Aorta (tissue), 5 donors: ENCODE results near the gene TCF20. TPM values are rescaled to one million over a fixed set of nuclear protein-coding genes. Genes with fewer than 3 reads are reported as not detected.

Experiments used
- ATAC-seq: fragments of 200-7000 bp; cut with Tn5 transposase; one replicate; pipeline ENCODE4 v1.9.1; 2022; ENCODE audit warnings: moderate library complexity; ENCODE audit not compliant: low FRiP score
- DNase-seq, 2 donors: peaks; one replicate each; pipeline ENCODE4 v3.0.0-alpha.2; 2020
- H3K27ac ChIP-seq, 2 donors: one replicate each; pipeline ENCODE4 v1.5.1; 2013; ENCODE audit warnings: low read length in 2 of 2, mild to moderate bottlenecking in 2 of 2, moderate library complexity in 2 of 2, control low read depth in 1 of 2, inconsistent platforms in 1 of 2, low read depth in 1 of 2
- H3K27me3 ChIP-seq, 2 donors: one replicate each; pipeline ENCODE4 v1.6.1; 2013; ENCODE audit warnings: control low read depth in 1 of 2, low read length in 1 of 2, mild to moderate bottlenecking in 1 of 2, moderate library complexity in 1 of 2; ENCODE audit not compliant: insufficient read depth in 2 of 2, control insufficient read depth in 1 of 2
- H3K36me3 ChIP-seq, 2 donors: one replicate each; pipeline ENCODE4 v1.6.1; 2013; ENCODE audit warnings: control low read depth in 1 of 2, low read length in 1 of 2, mild to moderate bottlenecking in 1 of 2; ENCODE audit not compliant: insufficient read depth in 2 of 2, control insufficient read depth in 1 of 2
- H3K4me1 ChIP-seq, 2 donors: one replicate each; pipeline ENCODE4 v1.6.1; 2013; ENCODE audit warnings: low read length in 2 of 2, control low read depth in 1 of 2, mild to moderate bottlenecking in 1 of 2, moderate library complexity in 1 of 2; ENCODE audit not compliant: insufficient read depth in 2 of 2, control insufficient read depth in 1 of 2
- H3K4me3 ChIP-seq, 2 donors: one replicate each; pipeline ENCODE4 v1.5.1; 2013; ENCODE audit warnings: low read length in 2 of 2, control low read depth in 1 of 2, mild to moderate bottlenecking in 1 of 2
- H3K9me3 ChIP-seq: one replicate; pipeline ENCODE4 v1.6.1; 2013; ENCODE audit warnings: mild to moderate bottlenecking, low read length; ENCODE audit not compliant: control insufficient read depth
- WGBS, 2 donors: extraction: QIAGEN DNeasy Blood & Tissue Kit; methylation state at CpG; one replicate each; pipeline ENCODE4 v1.1.7; 2013; 5-methylcytosine and 5-hydroxymethylcytosine counted together
- intact Hi-C, 2 donors: fragments of 100-400 bp; cut with DNase I; formaldehyde crosslinking; loops; one replicate each; pipeline versions ENCODE4 v1.14.2 to v1.15.0; 2022
- polyA plus RNA-seq, 2 donors: library from polyadenylated mRNA; stranded (reverse); fragments of 200-250 nt; gene quantifications; one replicate each; pipeline ENCODE4 v1.2.3, GENCODE V29; 2013
- total RNA-seq, 2 donors: library from RNA; stranded (reverse); fragmentation: NEBNext Ultra II Directional; extraction: Animal tissue kit (Norgen Biotek cat#: 25700); gene quantifications; one replicate each; pipeline ENCODE4 v1.2.1, GENCODE V29; 2021
- donor health status: healthy with polysubstance abuse.
- donor health status: Bipolar disorder and iron deficiency.
- donor health status: DM: no; HTN: no; CAD: no.
- donor health status: DM: no; HTN: no; CAD: no.
- donor health status: DM: yes; HTN: yes; CAD: no.

Gene TCF20
- total and polyA plus RNA-seq, 4 donors = 6.1 to 42.9 (median 18.4) TPM

DNA sequence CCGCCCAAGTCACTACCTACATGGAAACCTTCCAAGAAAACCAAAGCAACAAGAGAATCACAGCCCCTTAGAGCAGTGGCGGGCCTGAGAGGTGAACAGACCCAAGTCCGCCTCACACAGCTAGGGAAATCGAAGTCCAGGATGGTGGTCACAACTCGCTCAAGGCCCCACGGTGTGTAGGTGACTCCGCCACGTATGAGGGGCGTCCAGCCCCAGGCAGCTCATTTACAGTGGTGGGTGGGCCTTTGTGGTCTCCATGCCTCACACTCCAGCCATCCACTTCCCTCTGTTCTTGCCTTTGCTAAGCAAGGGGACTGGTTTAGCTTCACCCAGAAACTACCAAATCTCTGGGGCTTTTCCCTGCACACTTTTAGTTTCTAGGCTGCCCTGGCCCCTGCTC, 9.7 kb upstream of the TCF20 start:
- H3K36me3 ChIP-seq = no peaks in the 10 kb centered on the region
- H3K27ac ChIP-seq = no peak overlapping the region
- DNase-seq = peak in 1 of 2 donors; percentile 51
- H3K9me3 ChIP-seq = no peaks in the 10 kb centered on the region
- H3K4me3 ChIP-seq = no peak overlapping the region
- no peaks in the 10 kb centered on the region for H3K4me1 ChIP-seq
- WGBS, 2 donors = 90 to 95% methylated on average over 9 of the region's 9 CpGs
- intact Hi-C loops = no loop called here
- no peak for ATAC-seq
- H3K27me3 ChIP-seq = no peaks in the 10 kb centered on the region

DNA sequence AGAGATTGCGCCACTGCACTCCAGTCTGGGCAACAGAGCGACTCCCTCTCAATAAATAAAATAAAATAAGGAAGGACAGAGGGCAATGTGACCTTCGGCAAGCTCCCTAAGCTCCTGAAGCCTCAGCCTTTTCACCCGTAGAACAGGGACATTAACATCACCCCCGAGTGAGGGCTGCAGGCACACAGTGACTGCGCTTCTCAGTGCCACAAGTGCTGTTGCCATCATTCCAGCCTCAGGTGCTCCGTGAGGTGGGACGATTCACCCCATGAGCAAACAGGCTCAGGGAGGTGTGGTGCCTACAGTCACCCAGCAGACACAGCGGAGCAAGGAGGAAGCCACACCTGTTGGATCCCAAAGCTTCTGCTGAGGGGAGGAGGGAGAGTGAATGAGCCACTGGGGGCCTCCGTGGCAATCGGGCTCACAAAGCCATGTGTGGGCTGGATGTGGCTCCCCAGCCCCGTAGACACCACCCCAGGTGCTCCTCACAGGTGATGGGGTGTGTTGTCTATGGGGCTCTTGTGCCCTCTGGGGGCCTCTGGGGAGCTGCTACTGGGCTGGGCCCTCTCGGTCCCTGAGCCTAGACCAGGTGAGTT, 9.1 kb upstream of the TCF20 start:
- no peak for DNase-seq
- 89 to 90% methylated on average over 13 of the region's 13 CpGs for WGBS, 2 donors
- no peak for ATAC-seq
- Histone ChIP-seq H3K27ac (no peak overlapping the region), H3K27me3 (no peaks in the 10 kb centered on the region), H3K36me3 (no peaks in the 10 kb centered on the region), H3K4me3 (no peak overlapping the region), H3K4me1 (no peaks in the 10 kb centered on the region), H3K9me3 (no peaks in the 10 kb centered on the region)
- intact Hi-C loops = loop anchor here in 1 of 2 donors (10.0 kb wide), 2 partner anchors 85 to 185 kb away; partner anchors contain the start of gene NDUFA6

DNA sequence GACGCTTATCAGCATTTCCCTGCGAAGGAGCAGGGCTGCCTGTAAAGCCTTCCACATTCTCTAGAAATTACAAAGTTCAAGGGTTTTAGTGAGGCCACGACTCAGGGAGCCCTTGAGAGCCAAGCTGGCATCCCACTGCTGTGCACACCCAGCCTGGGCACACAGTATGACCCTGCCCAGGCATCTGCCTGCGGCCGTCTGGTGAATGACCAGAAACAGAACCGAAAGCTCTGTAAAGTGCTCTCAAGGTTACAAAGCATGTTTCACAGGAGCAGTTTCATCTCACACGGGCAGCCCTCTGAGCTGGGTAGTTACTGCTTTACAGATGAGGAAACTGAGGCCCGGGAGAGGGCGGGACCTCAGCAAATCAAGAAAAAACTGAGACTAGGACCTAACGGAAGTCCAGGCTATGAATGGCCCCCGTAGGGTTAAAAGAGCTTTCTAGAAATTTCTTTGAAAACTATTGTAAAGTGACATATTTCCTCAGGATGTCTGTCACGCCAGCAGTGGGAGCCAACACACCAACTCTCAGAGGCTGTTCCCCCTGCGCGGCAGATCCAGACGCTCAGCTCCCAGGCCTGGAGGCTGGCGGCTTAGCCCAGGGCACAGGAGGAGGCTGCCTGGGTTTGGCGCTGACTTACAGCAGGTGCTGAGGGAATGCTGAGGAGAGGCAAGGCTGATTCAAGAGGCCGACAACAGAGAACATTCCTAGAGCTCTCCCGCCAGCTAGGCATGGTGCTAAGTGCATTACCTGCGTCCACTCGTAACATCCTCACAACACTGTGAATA, 7.7 kb upstream of the TCF20 start:
- Histone ChIP-seq H3K9me3 (no peaks in the 10 kb centered on the region), H3K4me3 (no peak overlapping the region), H3K27ac (no peak overlapping the region), H3K27me3 (no peaks in the 10 kb centered on the region), H3K36me3 (no peaks in the 10 kb centered on the region), H3K4me1 (no peaks in the 10 kb centered on the region)
- DNase-seq (no peak), ATAC-seq (no peak)
- 69 to 71% methylated on average over 21 of the region's 21 CpGs for WGBS, 2 donors
- intact Hi-C loops = loop anchor here in 1 of 2 donors (10.0 kb wide), 2 partner anchors 87 to 183 kb away; partner anchors contain the start of gene NDUFA6

DNA sequence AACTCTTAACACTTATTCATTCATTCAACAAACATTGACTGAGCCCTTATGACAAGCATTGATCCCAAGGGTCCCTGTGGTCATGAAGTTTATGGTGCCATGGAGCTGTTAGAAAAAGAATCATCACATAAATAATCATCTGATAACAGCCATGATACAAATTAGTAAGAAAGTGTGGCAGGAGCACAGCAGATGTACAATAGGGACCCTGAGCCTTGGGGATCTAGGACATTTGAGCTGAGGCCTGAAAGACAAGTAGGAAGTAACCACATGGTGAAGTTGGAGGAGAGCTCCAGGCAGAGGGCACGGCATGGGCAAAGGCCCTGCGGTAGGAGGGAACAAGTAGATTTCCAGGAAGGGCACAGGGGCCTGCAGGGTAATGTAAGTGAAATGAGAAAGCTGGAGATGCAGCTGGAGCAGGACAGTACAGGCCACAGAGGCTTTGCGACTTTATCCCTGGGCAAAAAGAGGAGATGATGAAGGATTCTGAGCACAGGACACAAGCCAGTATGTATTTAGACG, 6.8 kb upstream of the TCF20 start:
- Histone ChIP-seq H3K4me3 (no peak overlapping the region), H3K27ac (no peak overlapping the region), H3K36me3 (no peaks in the 10 kb centered on the region), H3K4me1 (no peaks in the 10 kb centered on the region), H3K9me3 (no peaks in the 10 kb centered on the region), H3K27me3 (no peaks in the 10 kb centered on the region)
- DNase-seq (no peak), ATAC-seq (no peak)
- WGBS, 2 donors = 94 to 97% methylated on average over 4 of the region's 4 CpGs
- intact Hi-C loops = loop anchor here in 1 of 2 donors (10.0 kb wide), 2 partner anchors 88 to 182 kb away; partner anchors contain the start of gene NDUFA6

DNA sequence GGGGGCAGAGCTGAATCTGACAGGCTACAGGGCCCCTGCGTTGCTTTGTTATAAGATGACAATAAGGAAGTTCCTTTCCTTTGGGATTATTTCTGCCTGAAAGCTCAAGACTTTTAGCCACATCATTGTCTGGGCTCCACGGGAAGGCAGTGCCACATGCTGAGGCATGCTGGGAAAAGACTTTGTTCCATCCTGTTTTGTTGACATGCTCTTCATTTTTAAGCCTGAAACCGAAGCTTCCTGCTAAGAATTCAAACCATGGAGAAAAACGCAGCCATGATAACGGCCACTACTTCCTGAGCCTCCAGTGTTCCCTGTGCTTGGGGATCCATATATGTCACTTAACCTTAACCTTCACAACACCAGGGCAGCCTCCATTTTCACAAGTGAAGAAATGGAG, 5.5 kb upstream of the TCF20 start:
- H3K27me3 ChIP-seq = no peaks in the 10 kb centered on the region
- H3K9me3 ChIP-seq = no peaks in the 10 kb centered on the region
- intact Hi-C loops = loop anchor here in 1 of 2 donors (10.0 kb wide), 2 partner anchors 89 to 181 kb away; partner anchors contain the start of gene NDUFA6
- ATAC-seq (no peak), DNase-seq (no peak)
- H3K4me3 ChIP-seq = no peak overlapping the region
- H3K36me3 ChIP-seq = no peaks in the 10 kb centered on the region
- H3K27ac ChIP-seq = no peak overlapping the region
- H3K4me1 ChIP-seq = no peaks in the 10 kb centered on the region
- 54% methylated on average over 5 of the region's 5 CpGs for WGBS, 2 donors

DNA sequence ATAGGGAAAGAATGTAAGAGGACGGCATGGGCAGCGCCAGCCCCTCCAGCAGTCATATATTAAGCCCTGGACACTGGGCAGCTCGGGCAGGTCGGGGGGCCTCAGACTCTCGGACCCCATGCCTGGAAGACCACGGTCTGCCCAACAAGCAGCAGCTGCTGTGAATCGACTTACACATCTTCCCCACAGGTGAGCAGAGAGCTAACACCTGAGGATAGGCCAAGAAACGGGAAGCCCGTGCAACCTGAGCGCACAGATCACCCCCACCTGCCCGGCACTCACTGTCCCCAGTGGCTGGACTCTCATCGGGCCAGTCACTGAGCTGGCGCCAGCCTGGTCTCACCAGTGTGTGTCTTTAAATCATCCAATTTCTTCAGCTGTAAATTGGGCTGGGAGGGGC, 4.7 kb upstream of the TCF20 start:
- H3K9me3 ChIP-seq = no peaks in the 10 kb centered on the region
- H3K36me3 ChIP-seq = no peaks in the 10 kb centered on the region
- intact Hi-C loops = loop anchor here in 1 of 2 donors (10.0 kb wide), 2 partner anchors 90 to 180 kb away; partner anchors contain the start of gene NDUFA6
- no peak overlapping the region for H3K27ac ChIP-seq
- no peaks in the 10 kb centered on the region for H3K4me1 ChIP-seq
- H3K4me3 ChIP-seq = no peak overlapping the region
- DNase-seq = peak in 1 of 2 donors; percentile 52
- no peaks in the 10 kb centered on the region for H3K27me3 ChIP-seq
- ATAC-seq = no peak
- 83 to 92% methylated on average over 13 of the region's 13 CpGs for WGBS, 2 donors

DNA sequence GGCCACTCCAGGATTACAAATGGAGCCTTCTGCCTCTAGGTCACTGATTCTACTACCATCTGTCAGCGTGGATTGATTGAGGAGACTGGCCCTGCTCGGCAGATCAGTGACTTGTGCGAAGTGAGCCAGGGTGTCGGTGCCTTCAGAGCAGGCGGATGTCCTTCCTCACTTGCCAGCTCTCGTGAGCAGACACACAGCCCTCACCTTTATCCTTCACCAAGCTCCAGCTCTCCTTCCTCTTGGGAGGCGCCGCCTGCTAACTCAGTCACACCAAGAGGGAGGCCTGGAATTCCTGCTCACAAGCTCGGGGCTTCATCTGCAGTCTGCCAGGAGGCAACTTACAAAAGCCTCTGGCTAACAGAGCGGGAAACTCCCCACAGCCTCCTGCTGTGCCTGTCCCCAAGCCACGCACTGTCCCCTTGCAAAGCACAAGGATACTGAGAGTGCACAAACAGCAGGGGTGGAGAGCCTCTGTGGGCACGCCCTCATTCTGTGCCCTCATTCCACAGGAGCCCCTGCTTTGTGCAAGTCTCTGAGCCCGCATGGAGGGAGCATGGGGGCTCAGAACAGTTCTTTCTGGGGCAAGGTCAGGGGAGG, 3.5 kb upstream of the TCF20 start:
- Histone ChIP-seq H3K9me3 (no peaks in the 10 kb centered on the region), H3K27me3 (no peaks in the 10 kb centered on the region), H3K27ac (no peak overlapping the region), H3K4me3 (no peak overlapping the region), H3K36me3 (no peaks in the 10 kb centered on the region), H3K4me1 (no peaks in the 10 kb centered on the region)
- intact Hi-C loops = loop anchor here in 1 of 2 donors (5.0 to 10.0 kb wide), 3 partner anchors 91 to 179 kb away; partner anchors contain the start of gene NDUFA6
- no peak for ATAC-seq
- 88 to 91% methylated on average over 13 of the region's 13 CpGs for WGBS, 2 donors
- DNase-seq = no peak

DNA sequence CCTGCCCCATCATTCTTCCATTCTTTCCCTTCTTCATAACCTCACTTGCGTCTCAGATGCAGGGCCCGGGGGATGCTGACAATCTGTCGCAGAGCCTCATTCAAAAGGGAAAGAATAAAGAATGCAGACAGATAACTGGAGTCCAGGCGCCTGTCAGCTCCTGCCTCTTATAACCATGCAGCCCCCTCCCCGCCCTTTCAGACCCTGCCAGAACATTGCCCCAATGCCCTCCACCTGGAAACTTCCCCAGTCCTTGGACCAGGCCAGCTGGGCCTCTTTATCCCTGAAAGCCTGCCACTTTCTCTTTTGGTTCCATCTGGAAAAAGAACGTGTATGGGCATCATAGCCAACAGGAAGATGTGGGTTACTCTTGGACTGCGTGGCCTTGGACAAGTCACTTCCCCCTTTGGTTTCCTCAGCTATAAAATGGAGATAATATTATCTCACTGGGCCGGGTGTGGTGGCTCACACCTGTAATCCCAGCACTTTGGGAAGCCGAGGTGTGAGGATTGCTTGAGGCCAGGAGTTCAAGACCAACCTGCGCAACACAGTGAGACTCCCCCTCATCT, 2.1 kb upstream of the TCF20 start:
- intact Hi-C loops = loop anchor here in 1 of 2 donors (5.0 to 10.0 kb wide), 3 partner anchors 92 to 178 kb away; partner anchors contain the start of gene NDUFA6
- 93 to 94% methylated on average over 10 of the region's 10 CpGs for WGBS, 2 donors
- DNase-seq = no peak

More for the DNA sequence above, 2.1 kb upstream of the TCF20 start:
- Histone ChIP-seq H3K36me3 (no peaks in the 10 kb centered on the region), H3K4me1 (no peaks in the 10 kb centered on the region), H3K9me3 (no peaks in the 10 kb centered on the region), H3K27ac (no peak overlapping the region), H3K27me3 (no peaks in the 10 kb centered on the region), H3K4me3 (no peak overlapping the region)
- ATAC-seq = no peak
